GM23338 (cell line): Measurements from ENCODE around the gene C20orf204. TPM values are rescaled to one million over a fixed set of nuclear protein-coding genes. Genes with fewer than 3 reads are reported as not detected.
"Not testable (repeated sequence)": the region's sequence is repeated elsewhere in the genome, so short reads cannot be mapped to it uniquely, and the experiment has no call there.

Experiments used
- ATAC-seq: fragments of 200-7000 bp; cut with Tn5 transposase; 3 replicates; pipeline ENCODE4 v1.9.1; 2020
- DNase-seq: peaks from one replicate; pipeline ENCODE4 v3.0.0-alpha.2; 2015; ENCODE audit warnings: low spot score
- H2AFZ ChIP-seq: fragments of 200-600 bp; sonication (generic); 2 replicates; pipeline ENCODE4 v1.8.0; 2016; ENCODE audit warnings: antibody characterized with exemption, mild to moderate bottlenecking, moderate library complexity
- H3F3A ChIP-seq: fragments of 200-600 bp; sonication (generic); replicated peaks from 2 replicates; pipeline ENCODE4 v1.8.0; 2017; ENCODE audit warnings: antibody characterized with exemption, mixed run types, low read depth
- H3K27ac ChIP-seq: fragments of 200-600 bp; sonication (generic); 2 replicates; pipeline ENCODE4 v1.6.1; 2016; ENCODE audit warnings: low read depth
- H3K27me3 ChIP-seq: fragments of 200-600 bp; sonication (generic); 2 replicates; pipeline ENCODE4 v1.8.0; 2016; ENCODE audit warnings: mild to moderate bottlenecking, mixed run types, moderate library complexity; ENCODE audit not compliant: insufficient read depth
- H3K36me3 ChIP-seq: fragments of 200-600 bp; sonication (generic); 2 replicates; pipeline ENCODE4 v1.8.0; 2016; ENCODE audit warnings: mild to moderate bottlenecking; ENCODE audit not compliant: insufficient read depth
- H3K4me1 ChIP-seq: fragments of 200-600 bp; sonication (generic); 2 replicates; pipeline ENCODE4 v1.8.0; 2016; ENCODE audit warnings: mild to moderate bottlenecking, moderate library complexity; ENCODE audit not compliant: insufficient read depth
- H3K4me2 ChIP-seq: fragments of 200-600 bp; sonication (generic); 2 replicates; pipeline ENCODE4 v1.7.1; 2017; ENCODE audit warnings: mixed run types
- H3K4me3 ChIP-seq: fragments of 200-600 bp; sonication (generic); 2 replicates; pipeline ENCODE4 v1.6.1; 2016; ENCODE audit warnings: mixed run types
- H3K79me2 ChIP-seq: fragments of 200-600 bp; sonication (generic); replicated peaks from 2 replicates; pipeline ENCODE4 v1.8.0; 2017; ENCODE audit warnings: mild to moderate bottlenecking; ENCODE audit not compliant: insufficient read depth
- H3K9me2 ChIP-seq: fragments of 200-600 bp; sonication (generic); 2 replicates; pipeline ENCODE4 v1.8.0; 2017; ENCODE audit not compliant: insufficient read depth
- H4K20me1 ChIP-seq: fragments of 200-600 bp; sonication (generic); replicated peaks from 2 replicates; pipeline ENCODE4 v1.8.0; 2017; ENCODE audit warnings: mild to moderate bottlenecking; ENCODE audit not compliant: insufficient read depth
- H3K27ac Mint-ChIP-seq: 2 replicates; pipeline ENCODE4 v1.8.0; 2020; ENCODE audit warnings: inconsistent platforms, mild to moderate bottlenecking, moderate library complexity, mixed read lengths
- H3K27me3 Mint-ChIP-seq: 3 replicates; pipeline ENCODE4 v1.8.0; 2022; ENCODE audit warnings: low read depth, mild to moderate bottlenecking, moderate library complexity, mixed read lengths, inconsistent platforms; ENCODE audit not compliant: insufficient read depth, poor library complexity
- H3K36me3 Mint-ChIP-seq: 3 replicates; pipeline ENCODE4 v1.8.0; 2021; ENCODE audit warnings: low read depth, mild to moderate bottlenecking, inconsistent platforms, moderate library complexity, mixed read lengths
- H3K4me1 Mint-ChIP-seq: 3 replicates; pipeline ENCODE4 v1.8.0; 2020; ENCODE audit warnings: mild to moderate bottlenecking, inconsistent platforms, mixed read lengths
- H3K4me3 Mint-ChIP-seq: 3 replicates; pipeline ENCODE4 v1.8.0; 2021; ENCODE audit warnings: moderate library complexity, mild to moderate bottlenecking, inconsistent platforms, mixed read lengths
- H3K9me3 Mint-ChIP-seq: 3 replicates; pipeline ENCODE4 v1.8.0; 2020; ENCODE audit warnings: moderate library complexity, mild to moderate bottlenecking, inconsistent platforms, mixed read lengths
- microRNA-seq: library from miRNA; unstranded; fragments of <30 nt; microRNA quantifications from one replicate; pipeline ENCODE4, GENCODE V29; 2017
- polyA plus RNA-seq: library from polyadenylated mRNA; unstranded; fragments of >200 nt; fragmentation: Nextera tagmentation; extraction: Ambion mirVana; gene quantifications from 2 replicates; pipeline ENCODE4 v1.2.1, GENCODE V29; 2016
- small RNA-seq: library from RNA; depleted of rRNA; stranded (forward); fragments of <200 nt; gene quantifications from one replicate; pipeline ENCODE3, GENCODE V24; 2014; ENCODE audit warnings: low replicate concordance
- total RNA-seq: library from RNA; depleted of rRNA; stranded (reverse); fragments of >200 nt; shearing (Covaris generic); gene quantifications from 2 replicates; pipeline ENCODE4 v1.2.3, GENCODE V29; 2014; rRNA removed

Gene C20orf204
- total and polyA plus RNA-seq, 2 experiments from 2014 or later = 0.73 to 0.82 TPM

DNA sequence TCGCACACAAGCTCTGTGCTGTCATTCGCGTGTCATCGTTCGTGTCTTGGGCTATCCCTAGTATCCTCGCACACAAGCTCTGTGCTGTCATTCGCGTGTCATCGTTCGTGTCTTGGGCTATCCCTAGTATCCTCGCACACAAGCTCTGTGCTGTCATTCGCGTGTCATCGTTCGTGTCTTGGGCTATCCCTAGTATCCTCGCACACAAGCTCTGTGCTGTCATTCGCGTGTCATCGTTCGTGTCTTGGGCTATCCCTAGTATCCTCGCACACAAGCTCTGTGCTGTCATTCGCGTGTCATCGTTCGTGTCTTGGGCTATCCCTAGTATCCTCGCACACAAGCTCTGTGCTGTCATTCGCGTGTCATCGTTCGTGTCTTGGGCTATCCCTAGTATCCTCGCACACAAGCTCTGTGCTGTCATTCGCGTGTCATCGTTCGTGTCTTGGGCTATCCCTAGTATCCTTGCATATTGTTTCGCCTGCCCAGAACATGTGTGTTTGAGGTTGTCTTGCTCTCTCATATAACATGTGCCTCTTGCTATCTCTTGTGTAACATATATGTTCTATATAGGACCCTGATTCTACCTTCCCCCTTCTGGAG, 51.3 kb downstream of the C20orf204 start:
- not testable (repeated sequence) for DNase-seq, H3K27ac ChIP-seq, H2AFZ ChIP-seq, H3K9me3 Mint-ChIP-seq, H3K27ac Mint-ChIP-seq, H3K36me3 Mint-ChIP-seq, H3K4me2 ChIP-seq, H4K20me1 ChIP-seq, H3K36me3 ChIP-seq, ATAC-seq, H3K9me2 ChIP-seq, H3K79me2 ChIP-seq, H3K4me3 ChIP-seq, H3K4me3 Mint-ChIP-seq, H3F3A ChIP-seq
- H3K27me3 ChIP-seq = peaks cover 32% of the 10 kb centered on the region
- peaks cover 35% of the 10 kb centered on the region for H3K27me3 Mint-ChIP-seq
- peaks cover 15% of the 10 kb centered on the region for H3K4me1 Mint-ChIP-seq
- H3K4me1 ChIP-seq = peaks cover 15% of the 10 kb centered on the region; the same call in 1 of the 2 replicates

GRCh38 chr20:64088586-64088985, 52.6 kb downstream of the C20orf204 start:
- H3K27me3 ChIP-seq = peaks cover 22% of the 10 kb centered on the region
- H3K36me3 ChIP-seq, H3K4me2 ChIP-seq, H3K36me3 Mint-ChIP-seq, H3K27ac Mint-ChIP-seq, H3K4me3 Mint-ChIP-seq, DNase-seq, H4K20me1 ChIP-seq, H3F3A ChIP-seq, H2AFZ ChIP-seq, H3K27ac ChIP-seq, H3K9me3 Mint-ChIP-seq, H3K4me1 ChIP-seq, H3K4me3 ChIP-seq, H3K79me2 ChIP-seq, ATAC-seq, H3K9me2 ChIP-seq: not testable (repeated sequence)
- H3K27me3 Mint-ChIP-seq = peaks cover 25% of the 10 kb centered on the region
- H3K4me1 Mint-ChIP-seq = peaks cover 10% of the 10 kb centered on the region

Small RNAs within 50 kb of the gene (microRNA-seq; reads per million reads assigned to microRNA genes)
- not detected for gene MIR6813

Small RNAs within 50 kb of the gene (small RNA-seq; reads per million reads assigned to genes)
- gene AL355803.1 (not detected), gene MIR6813 (not detected)

Other genes starting within 250 kb of the C20orf204 start
- 23.0 and 26.9 TPM in 2 replicates for gene ZBTB46, start 204.9 kb upstream of the C20orf204 start, total RNA-seq
- 3.2 TPM in 2 replicates for gene ZBTB46, start 204.9 kb upstream of the C20orf204 start, polyA plus RNA-seq
- gene ABHD16B, start 174.7 kb upstream of the C20orf204 start, total RNA-seq = not detected in 2 replicates
- not detected in 2 replicates for gene ABHD16B, start 174.7 kb upstream of the C20orf204 start, polyA plus RNA-seq
- gene TPD52L2, start 170.9 kb upstream of the C20orf204 start, total RNA-seq = 103 and 104 TPM in 2 replicates
- gene TPD52L2, start 170.9 kb upstream of the C20orf204 start, polyA plus RNA-seq = 39.5 and 40.2 TPM in 2 replicates
- 29.5 and 33.5 TPM in 2 replicates for gene DNAJC5, start 141.1 kb upstream of the C20orf204 start, total RNA-seq
- gene DNAJC5, start 141.1 kb upstream of the C20orf204 start, polyA plus RNA-seq = 6.9 and 7.1 TPM in 2 replicates
- 46.5 and 56.8 TPM in 2 replicates for gene UCKL1, start 79.8 kb upstream of the C20orf204 start, total RNA-seq
- 82.5 and 89.3 TPM in 2 replicates for gene UCKL1, start 79.8 kb upstream of the C20orf204 start, polyA plus RNA-seq
- gene ZNF512B, start 66.3 kb upstream of the C20orf204 start, total RNA-seq = 21.4 and 28.8 TPM in 2 replicates
- 6.0 and 6.1 TPM in 2 replicates for gene ZNF512B, start 66.3 kb upstream of the C20orf204 start, polyA plus RNA-seq
- 2.8 and 7.3 TPM in 2 replicates for gene SAMD10, start 56.5 kb upstream of the C20orf204 start, total RNA-seq
- 2.1 and 3.2 TPM in 2 replicates for gene SAMD10, start 56.5 kb upstream of the C20orf204 start, polyA plus RNA-seq
- 73.5 and 79.9 TPM in 2 replicates for gene PRPF6, start 55.0 kb upstream of the C20orf204 start, total RNA-seq
- 53.8 and 56.2 TPM in 2 replicates for gene PRPF6, start 55.0 kb upstream of the C20orf204 start, polyA plus RNA-seq
- gene SOX18, start 13.5 kb downstream of the C20orf204 start, total RNA-seq = 0.21 TPM in 1 of 2 replicates, not detected in the other
- not detected in 2 replicates for gene SOX18, start 13.5 kb downstream of the C20orf204 start, polyA plus RNA-seq
- 15.0 and 21.0 TPM in 2 replicates for gene TCEA2, start 27.0 kb downstream of the C20orf204 start, total RNA-seq
- 54.4 and 58.9 TPM in 2 replicates for gene TCEA2, start 27.0 kb downstream of the C20orf204 start, polyA plus RNA-seq
- gene RGS19, start 43.3 kb downstream of the C20orf204 start, total RNA-seq = 15.0 and 19.7 TPM in 2 replicates
- gene RGS19, start 43.3 kb downstream of the C20orf204 start, polyA plus RNA-seq = 12.5 and 13.1 TPM in 2 replicates
- 0.74 and 1.1 TPM in 2 replicates for gene OPRL1, start 43.9 kb downstream of the C20orf204 start, total RNA-seq
- gene OPRL1, start 43.9 kb downstream of the C20orf204 start, polyA plus RNA-seq = 0.24 and 0.27 TPM in 2 replicates
- gene LKAAEAR1, start 48.2 kb downstream of the C20orf204 start, total RNA-seq = 1.1 TPM in 1 of 2 replicates, not detected in the other
- 1.8 and 2.4 TPM in 2 replicates for gene LKAAEAR1, start 48.2 kb downstream of the C20orf204 start, polyA plus RNA-seq
- gene NPBWR2, start 71.4 kb downstream of the C20orf204 start, total RNA-seq = not detected in 2 replicates
- gene NPBWR2, start 71.4 kb downstream of the C20orf204 start, polyA plus RNA-seq = not detected in 2 replicates
- 0.83 and 1.6 TPM in 2 replicates for gene MYT1, start 128.3 kb downstream of the C20orf204 start, total RNA-seq
- gene MYT1, start 128.3 kb downstream of the C20orf204 start, polyA plus RNA-seq = 1.1 and 1.6 TPM in 2 replicates
- 76.1 and 104 TPM in 2 replicates for gene PCMTD2, start 219.6 kb downstream of the C20orf204 start, total RNA-seq
- 25.7 and 33.8 TPM in 2 replicates for gene PCMTD2, start 219.6 kb downstream of the C20orf204 start, polyA plus RNA-seq